SK-N-SH (cell line): Measurements from ENCODE around the gene CYFIP2. TPM values are rescaled to one million over a fixed set of nuclear protein-coding genes. Genes with fewer than 3 reads are reported as not detected.

Source experiments
- CTCF ChIA-PET: fragments of 300-600, 350-600 bp; formaldehyde crosslinking; extraction: SDS; loops from one replicate; lab custom pipeline; 2021; lab: Yijun Ruan, JAX
- POLR2A ChIA-PET: fragments of 350-600 bp; sonication (Branson Sonifier 250); formaldehyde crosslinking; extraction: SDS; loops from one replicate; lab custom pipeline; 2020; ENCODE audit warnings: antibody characterized with exemption, inconsistent platforms; lab: Yijun Ruan, JAX
- DNase-seq: peaks from one replicate; pipeline ENCODE4 v3.0.0; 2012
- H2AFZ ChIP-seq: fragments of 200-600 bp; sonication (generic); 2 replicates; pipeline ENCODE4 v1.8.1; 2016; ENCODE audit warnings: antibody characterized with exemption, mild to moderate bottlenecking, low read depth
- H3F3A ChIP-seq: fragments of 200-600 bp; sonication (generic); replicated peaks from 2 replicates; pipeline ENCODE3; 2016; ENCODE audit warnings: antibody characterized with exemption, mild to moderate bottlenecking; ENCODE audit not compliant: insufficient read depth
- H3K27ac ChIP-seq, 2 experiments: fragments of 200-500 bp in 1 of 2; fragments of 200-600 bp in 1 of 2; sonication (Bioruptor generic) in 1 of 2; sonication (generic), shearing (Covaris generic) in 1 of 2; 2 replicates each; pipeline versions ENCODE4 v1.5.1 to v1.6.1; 2014 to 2016; ENCODE audit warnings: low read depth in 2 of 2, inconsistent platforms in 1 of 2, low read length in 1 of 2, mild to moderate bottlenecking in 1 of 2, mixed read lengths in 1 of 2
- H3K27me3 ChIP-seq: fragments of 200-600 bp; sonication (generic), shearing (Covaris generic); 2 replicates; pipeline ENCODE4 v1.6.1; 2016; ENCODE audit warnings: mixed run types; ENCODE audit not compliant: insufficient read depth
- H3K36me3 ChIP-seq, 2 experiments: fragments of 200-500 bp in 1 of 2; fragments of 200-600 bp in 1 of 2; sonication (Bioruptor generic) in 1 of 2; sonication (generic) in 1 of 2; replicated peaks in 1 of 2; 2 replicates each; pipeline versions ENCODE3 to v1.5.1; 2014 to 2016; ENCODE audit warnings: low read length in 1 of 2, mild to moderate bottlenecking in 1 of 2; ENCODE audit not compliant: insufficient read depth in 2 of 2, control insufficient read depth in 1 of 2
- H3K4me1 ChIP-seq, 2 experiments: fragments of 200-500 bp in 1 of 2; fragments of 200-600 bp in 1 of 2; sonication (Bioruptor generic) in 1 of 2; sonication (generic), shearing (Covaris generic) in 1 of 2; 2 replicates each; pipeline versions ENCODE4 v1.5.1 to v1.6.1; 2014 to 2016; ENCODE audit warnings: low read depth in 1 of 2, low read length in 1 of 2, mixed run types in 1 of 2; ENCODE audit not compliant: insufficient read depth in 2 of 2, control insufficient read depth in 1 of 2
- H3K4me2 ChIP-seq: fragments of 200-600 bp; sonication (generic), shearing (Covaris generic); 2 replicates; pipeline ENCODE4 v1.6.1; 2017; ENCODE audit warnings: mixed run types
- H3K4me3 ChIP-seq, 2 experiments: fragments of 200-500 bp in 1 of 2; fragments of 200-600 bp in 1 of 2; sonication (Bioruptor generic) in 1 of 2; sonication (generic), shearing (Covaris generic) in 1 of 2; 2 replicates each; pipeline versions ENCODE4 v1.5.1 to v1.8.1; 2014 to 2016; ENCODE audit warnings: low read depth in 2 of 2, inconsistent platforms in 1 of 2, low read length in 1 of 2, mild to moderate bottlenecking in 1 of 2, mixed read lengths in 1 of 2, moderate library complexity in 1 of 2
- H3K79me2 ChIP-seq: fragments of 200-600 bp; sonication (generic); 2 replicates; pipeline ENCODE4 v1.8.1; 2017; ENCODE audit warnings: mild to moderate bottlenecking; ENCODE audit not compliant: insufficient read depth
- H3K9ac ChIP-seq: fragments of 200-600 bp; sonication (generic); 2 replicates; pipeline ENCODE4 v1.6.1; 2017; ENCODE audit warnings: mixed run types
- H3K9me2 ChIP-seq: fragments of 200-600 bp; sonication (generic); 2 replicates; pipeline ENCODE4 v1.6.1; 2017; ENCODE audit warnings: mixed run types
- H3K9me3 ChIP-seq: fragments of 200-600 bp; sonication (generic); 2 replicates; pipeline ENCODE4 v1.6.1; 2017; ENCODE audit warnings: mixed run types, mild to moderate bottlenecking, moderate library complexity
- H4K20me1 ChIP-seq: fragments of 200-600 bp; sonication (generic); 2 replicates; pipeline ENCODE4 v1.6.1; 2017; ENCODE audit warnings: mild to moderate bottlenecking, mixed run types; ENCODE audit not compliant: insufficient read depth
- EP300 ChIP-seq, 2 experiments: IDR thresholded peaks; 2 replicates each; pipeline versions ENCODE4 v1.4.0 to v1.6.1; 2012; ENCODE audit warnings: borderline replicate concordance in 1 of 2, low read depth in 1 of 2, low read length in 1 of 2
- FOSL2 ChIP-seq: IDR thresholded peaks from 2 replicates; pipeline ENCODE4 v1.4.0; 2012; ENCODE audit warnings: low read depth, mild to moderate bottlenecking, moderate library complexity, borderline replicate concordance
- JUND ChIP-seq: IDR thresholded peaks from 2 replicates; pipeline ENCODE4 v1.4.0; 2012
- MEF2A ChIP-seq: IDR thresholded peaks from 2 replicates; pipeline ENCODE4 v1.4.0; 2012; ENCODE audit warnings: low read depth, borderline replicate concordance
- NFIC ChIP-seq: IDR thresholded peaks from 2 replicates; pipeline ENCODE4 v1.4.0; 2012; ENCODE audit warnings: borderline replicate concordance
- POLR2AphosphoS5 ChIP-seq: IDR thresholded peaks from 2 replicates; pipeline ENCODE4 v1.6.1; 2012; ENCODE audit warnings: low read depth, low read length
- RAD21 ChIP-seq: IDR thresholded peaks from 2 replicates; pipeline ENCODE4 v1.6.1; 2012; ENCODE audit warnings: mild to moderate bottlenecking, low read length
- TCF12 ChIP-seq: IDR thresholded peaks from 2 replicates; pipeline ENCODE4 v1.4.0; 2012
- TEAD4 ChIP-seq: IDR thresholded peaks from 2 replicates; pipeline ENCODE4 v1.4.0; 2012; ENCODE audit warnings: mild to moderate bottlenecking, borderline replicate concordance; ENCODE audit not compliant: insufficient read depth
- WGBS: methylation state at CpG from one replicate; pipeline ENCODE4 v1.1.6; 2017; ENCODE audit warnings: low lambda C conversion rate; 5-methylcytosine and 5-hydroxymethylcytosine counted together
- polyA plus RNA-seq, 3 experiments: library from polyadenylated mRNA; depleted of rRNA; stranded (reverse); fragments of >200 nt; gene quantifications; 2 replicates each; pipeline ENCODE4 v1.2.3, GENCODE V29; 2012
- TF ChIP-seq, protein P1 (sequence below): IDR thresholded peaks from 2 replicates; pipeline ENCODE4; 2012
- TF ChIP-seq, protein P2 (sequence below): fragments of 150-350 bp; IDR thresholded peaks from 2 replicates; pipeline ENCODE4 v1.6.1; 2016; ENCODE audit warnings: mild to moderate bottlenecking, low read depth, low read length
- TF ChIP-seq, protein P3 (sequence below): IDR thresholded peaks from 2 replicates; pipeline ENCODE4 v1.6.1; 2012; ENCODE audit warnings: mild to moderate bottlenecking, low read depth, low read length, moderate library complexity
- TF ChIP-seq, protein P4 (sequence below): IDR thresholded peaks from 2 replicates; pipeline ENCODE4 v1.4.0; 2012; ENCODE audit warnings: low read depth, borderline replicate concordance
- TF ChIP-seq, protein P5 (sequence below): IDR thresholded peaks from 2 replicates; pipeline ENCODE4 v1.4.0; 2012; ENCODE audit warnings: low read depth, borderline replicate concordance
- TF ChIP-seq, protein P6 (sequence below): IDR thresholded peaks from 2 replicates; pipeline ENCODE4 v1.4.0; 2012; ENCODE audit warnings: low read depth
- TF ChIP-seq, protein P7 (sequence below): fragments of 150-350 bp; IDR thresholded peaks from 2 replicates; pipeline ENCODE4 v1.6.1; 2017; ENCODE audit warnings: antibody characterized with exemption, low read length, low read depth, borderline replicate concordance

The CYFIP2 gene
- polyA plus RNA-seq, 1 of the 3 experiments (the other 2 are of a cell fraction): 20.1 TPM

DNA sequence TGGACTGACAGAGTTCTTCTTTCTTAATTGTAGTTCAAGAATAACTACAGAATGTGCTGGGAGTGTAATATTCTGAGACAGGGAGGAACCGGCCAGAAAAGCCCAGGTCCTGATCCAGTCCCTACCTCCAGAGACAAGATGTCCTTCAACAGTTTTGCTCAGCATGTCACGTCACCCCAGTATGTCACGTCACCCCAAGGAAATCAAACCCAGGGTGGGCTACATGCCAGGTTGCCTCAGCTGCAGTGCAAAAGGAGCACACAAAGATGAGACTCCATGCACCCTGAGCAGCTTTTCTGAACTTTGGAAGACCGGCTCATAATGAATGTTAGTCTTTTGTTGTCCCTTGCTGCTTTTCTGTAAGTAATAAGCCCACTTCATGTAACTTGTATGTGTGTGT is 168.2 kb downstream of the CYFIP2 start:
- ChIA-PET CTCF (interaction anchor here (0.8 to 5.1 kb wide), 6 partner anchors 26 to 284 kb away, joined by 3 to 54 read pairs (median 6); partner anchors contain the start of gene NIPAL4), POLR2A (no interaction called here)
- H3K79me2 ChIP-seq: no peaks in the 10 kb centered on the region
- H3K27ac ChIP-seq: no peak overlapping the region
- 90% methylated on average over 4 of the region's 4 CpGs for WGBS
- no peaks in the 10 kb centered on the region for H4K20me1 ChIP-seq
- no peak overlapping the region for H3K4me3 ChIP-seq
- H3K36me3 ChIP-seq: no peaks in the 10 kb centered on the region
- H3K4me2 ChIP-seq: no peak overlapping the region
- no peaks in the 10 kb centered on the region for H3K9me3 ChIP-seq
- no peak overlapping the region for H2AFZ ChIP-seq
- TF ChIP-seq POLR2AphosphoS5 (no peak), MEF2A (no peak), FOSL2 (no peak), JUND (no peak), EP300 (IDR thresholded peaks at IDR 0.05; ENCODE audit: borderline replicate concordance in 1 of 2, low read depth in 1 of 2, low read length in 1 of 2) (no peak), TEAD4 (no peak), NFIC (no peak), TCF12 (no peak), RAD21 (no peak)
- TF ChIP-seq, protein P1, sequence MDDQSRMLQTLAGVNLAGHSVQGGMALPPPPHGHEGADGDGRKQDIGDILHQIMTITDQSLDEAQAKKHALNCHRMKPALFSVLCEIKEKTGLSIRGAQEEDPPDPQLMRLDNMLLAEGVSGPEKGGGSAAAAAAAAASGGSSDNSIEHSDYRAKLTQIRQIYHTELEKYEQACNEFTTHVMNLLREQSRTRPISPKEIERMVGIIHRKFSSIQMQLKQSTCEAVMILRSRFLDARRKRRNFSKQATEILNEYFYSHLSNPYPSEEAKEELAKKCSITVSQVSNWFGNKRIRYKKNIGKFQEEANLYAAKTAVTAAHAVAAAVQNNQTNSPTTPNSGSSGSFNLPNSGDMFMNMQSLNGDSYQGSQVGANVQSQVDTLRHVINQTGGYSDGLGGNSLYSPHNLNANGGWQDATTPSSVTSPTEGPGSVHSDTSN: no peak
- TF ChIP-seq, protein P2, sequence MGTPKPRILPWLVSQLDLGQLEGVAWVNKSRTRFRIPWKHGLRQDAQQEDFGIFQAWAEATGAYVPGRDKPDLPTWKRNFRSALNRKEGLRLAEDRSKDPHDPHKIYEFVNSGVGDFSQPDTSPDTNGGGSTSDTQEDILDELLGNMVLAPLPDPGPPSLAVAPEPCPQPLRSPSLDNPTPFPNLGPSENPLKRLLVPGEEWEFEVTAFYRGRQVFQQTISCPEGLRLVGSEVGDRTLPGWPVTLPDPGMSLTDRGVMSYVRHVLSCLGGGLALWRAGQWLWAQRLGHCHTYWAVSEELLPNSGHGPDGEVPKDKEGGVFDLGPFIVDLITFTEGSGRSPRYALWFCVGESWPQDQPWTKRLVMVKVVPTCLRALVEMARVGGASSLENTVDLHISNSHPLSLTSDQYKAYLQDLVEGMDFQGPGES: no peak
- TF ChIP-seq, protein P3, sequence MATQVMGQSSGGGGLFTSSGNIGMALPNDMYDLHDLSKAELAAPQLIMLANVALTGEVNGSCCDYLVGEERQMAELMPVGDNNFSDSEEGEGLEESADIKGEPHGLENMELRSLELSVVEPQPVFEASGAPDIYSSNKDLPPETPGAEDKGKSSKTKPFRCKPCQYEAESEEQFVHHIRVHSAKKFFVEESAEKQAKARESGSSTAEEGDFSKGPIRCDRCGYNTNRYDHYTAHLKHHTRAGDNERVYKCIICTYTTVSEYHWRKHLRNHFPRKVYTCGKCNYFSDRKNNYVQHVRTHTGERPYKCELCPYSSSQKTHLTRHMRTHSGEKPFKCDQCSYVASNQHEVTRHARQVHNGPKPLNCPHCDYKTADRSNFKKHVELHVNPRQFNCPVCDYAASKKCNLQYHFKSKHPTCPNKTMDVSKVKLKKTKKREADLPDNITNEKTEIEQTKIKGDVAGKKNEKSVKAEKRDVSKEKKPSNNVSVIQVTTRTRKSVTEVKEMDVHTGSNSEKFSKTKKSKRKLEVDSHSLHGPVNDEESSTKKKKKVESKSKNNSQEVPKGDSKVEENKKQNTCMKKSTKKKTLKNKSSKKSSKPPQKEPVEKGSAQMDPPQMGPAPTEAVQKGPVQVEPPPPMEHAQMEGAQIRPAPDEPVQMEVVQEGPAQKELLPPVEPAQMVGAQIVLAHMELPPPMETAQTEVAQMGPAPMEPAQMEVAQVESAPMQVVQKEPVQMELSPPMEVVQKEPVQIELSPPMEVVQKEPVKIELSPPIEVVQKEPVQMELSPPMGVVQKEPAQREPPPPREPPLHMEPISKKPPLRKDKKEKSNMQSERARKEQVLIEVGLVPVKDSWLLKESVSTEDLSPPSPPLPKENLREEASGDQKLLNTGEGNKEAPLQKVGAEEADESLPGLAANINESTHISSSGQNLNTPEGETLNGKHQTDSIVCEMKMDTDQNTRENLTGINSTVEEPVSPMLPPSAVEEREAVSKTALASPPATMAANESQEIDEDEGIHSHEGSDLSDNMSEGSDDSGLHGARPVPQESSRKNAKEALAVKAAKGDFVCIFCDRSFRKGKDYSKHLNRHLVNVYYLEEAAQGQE: no peak
- TF ChIP-seq, protein P4, sequence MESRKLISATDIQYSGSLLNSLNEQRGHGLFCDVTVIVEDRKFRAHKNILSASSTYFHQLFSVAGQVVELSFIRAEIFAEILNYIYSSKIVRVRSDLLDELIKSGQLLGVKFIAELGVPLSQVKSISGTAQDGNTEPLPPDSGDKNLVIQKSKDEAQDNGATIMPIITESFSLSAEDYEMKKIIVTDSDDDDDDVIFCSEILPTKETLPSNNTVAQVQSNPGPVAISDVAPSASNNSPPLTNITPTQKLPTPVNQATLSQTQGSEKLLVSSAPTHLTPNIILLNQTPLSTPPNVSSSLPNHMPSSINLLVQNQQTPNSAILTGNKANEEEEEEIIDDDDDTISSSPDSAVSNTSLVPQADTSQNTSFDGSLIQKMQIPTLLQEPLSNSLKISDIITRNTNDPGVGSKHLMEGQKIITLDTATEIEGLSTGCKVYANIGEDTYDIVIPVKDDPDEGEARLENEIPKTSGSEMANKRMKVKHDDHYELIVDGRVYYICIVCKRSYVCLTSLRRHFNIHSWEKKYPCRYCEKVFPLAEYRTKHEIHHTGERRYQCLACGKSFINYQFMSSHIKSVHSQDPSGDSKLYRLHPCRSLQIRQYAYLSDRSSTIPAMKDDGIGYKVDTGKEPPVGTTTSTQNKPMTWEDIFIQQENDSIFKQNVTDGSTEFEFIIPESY: no peak
- TF ChIP-seq, protein P5, sequence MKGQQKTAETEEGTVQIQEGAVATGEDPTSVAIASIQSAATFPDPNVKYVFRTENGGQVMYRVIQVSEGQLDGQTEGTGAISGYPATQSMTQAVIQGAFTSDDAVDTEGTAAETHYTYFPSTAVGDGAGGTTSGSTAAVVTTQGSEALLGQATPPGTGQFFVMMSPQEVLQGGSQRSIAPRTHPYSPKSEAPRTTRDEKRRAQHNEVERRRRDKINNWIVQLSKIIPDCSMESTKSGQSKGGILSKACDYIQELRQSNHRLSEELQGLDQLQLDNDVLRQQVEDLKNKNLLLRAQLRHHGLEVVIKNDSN: no peak
- TF ChIP-seq, protein P6, sequence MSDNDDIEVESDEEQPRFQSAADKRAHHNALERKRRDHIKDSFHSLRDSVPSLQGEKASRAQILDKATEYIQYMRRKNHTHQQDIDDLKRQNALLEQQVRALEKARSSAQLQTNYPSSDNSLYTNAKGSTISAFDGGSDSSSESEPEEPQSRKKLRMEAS: no peak
- TF ChIP-seq, protein P7, sequence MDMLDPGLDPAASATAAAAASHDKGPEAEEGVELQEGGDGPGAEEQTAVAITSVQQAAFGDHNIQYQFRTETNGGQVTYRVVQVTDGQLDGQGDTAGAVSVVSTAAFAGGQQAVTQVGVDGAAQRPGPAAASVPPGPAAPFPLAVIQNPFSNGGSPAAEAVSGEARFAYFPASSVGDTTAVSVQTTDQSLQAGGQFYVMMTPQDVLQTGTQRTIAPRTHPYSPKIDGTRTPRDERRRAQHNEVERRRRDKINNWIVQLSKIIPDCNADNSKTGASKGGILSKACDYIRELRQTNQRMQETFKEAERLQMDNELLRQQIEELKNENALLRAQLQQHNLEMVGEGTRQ: no peak
- no peaks in the 10 kb centered on the region for H3K27me3 ChIP-seq
- no peaks in the 10 kb centered on the region for H3K4me1 ChIP-seq
- H3K9ac ChIP-seq: no peak overlapping the region
- DNase-seq: no peak
- H3K9me2 ChIP-seq: no peaks in the 10 kb centered on the region
- H3F3A ChIP-seq: no peaks in the 10 kb centered on the region
